Measurements from ENCODE around the gene AGPAT3.

Gene AGPAT3

DNA sequence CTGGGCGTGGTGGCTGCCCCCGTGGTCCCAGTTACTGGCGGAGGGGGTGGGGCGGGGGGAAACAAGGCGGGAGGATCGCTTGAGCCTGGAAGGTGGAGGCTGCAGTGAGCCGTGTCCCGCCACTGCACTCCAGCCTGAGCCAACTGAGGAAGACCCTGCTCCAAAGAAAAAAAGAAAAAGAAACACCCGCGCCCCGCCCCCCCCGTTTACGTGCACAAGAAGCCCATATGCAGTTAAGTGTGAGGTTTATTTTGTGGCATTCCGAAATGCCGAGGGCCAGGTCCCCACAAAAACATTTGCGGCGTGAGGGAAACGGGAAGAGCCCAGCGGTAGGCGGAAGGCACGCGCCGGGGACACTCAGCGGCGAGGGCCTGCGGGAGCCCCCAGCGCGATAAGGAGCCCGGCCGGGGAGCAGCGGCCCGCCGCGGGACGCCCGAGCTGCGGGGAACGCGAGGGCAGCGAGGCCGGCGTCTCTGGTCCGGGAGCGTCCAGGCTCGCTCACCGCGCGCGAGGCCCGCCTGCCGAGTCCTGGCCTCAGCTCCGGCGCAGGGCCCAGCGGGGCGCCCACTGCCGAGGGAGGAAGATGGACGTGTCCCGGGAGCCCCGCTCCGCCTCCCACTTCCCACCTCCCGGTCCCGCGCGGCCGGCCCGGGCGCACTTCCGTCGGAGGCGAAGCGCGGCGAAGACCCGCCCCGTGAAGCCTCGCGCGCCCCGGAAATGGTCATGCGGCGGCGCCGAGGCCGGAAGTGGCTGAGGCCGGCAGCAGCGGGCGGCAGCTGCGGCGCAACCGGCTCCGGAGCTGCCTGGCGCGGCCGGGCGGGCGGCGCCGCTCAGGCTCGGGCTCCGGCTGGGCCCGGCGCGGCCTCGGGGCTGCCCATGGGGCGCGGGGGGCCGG, 146.8 kb downstream of the AGPAT3 start, which contains the start of gene TRAPPC10 (continued):
- TF ChIP-seq ZNF114 (tag by site-specific recombination; IDR thresholded peaks at IDR 0.05) (no peak), ZNF292 (tag by site-specific recombination; IDR thresholded peaks at IDR 0.05; ENCODE audit: borderline replicate concordance, low read depth) (0 out of 2 replicates have a peak, but pooled peaks have one; percentile 9), ZFHX2 (tag by site-specific recombination; conservative IDR thresholded peaks at IDR 0.05) (peak; percentile 52), ZNF785 (tag by site-specific recombination; IDR thresholded peaks at IDR 0.05) (no peak), KLF1 (tag by site-specific recombination; IDR thresholded peaks at IDR 0.05) (no peak), MZF1 (tag by site-specific recombination; IDR thresholded peaks at IDR 0.05; ENCODE audit: borderline replicate concordance) (no peak), PRDM6 (tag by site-specific recombination; IDR thresholded peaks at IDR 0.05) (no peak), ZNF2 (tag by site-specific recombination; IDR thresholded peaks at IDR 0.05) (no peak), ZNF624 (tag by site-specific recombination; IDR thresholded peaks at IDR 0.05) (no peak), ZNF18 (tag by site-specific recombination; IDR thresholded peaks at IDR 0.05) (peak; percentile 81), ZNF596 (tag by site-specific recombination; IDR thresholded peaks at IDR 0.05) (peak; percentile 57; the same call in 1 of the 2 replicates)
- TF ChIP-seq, protein P1, sequence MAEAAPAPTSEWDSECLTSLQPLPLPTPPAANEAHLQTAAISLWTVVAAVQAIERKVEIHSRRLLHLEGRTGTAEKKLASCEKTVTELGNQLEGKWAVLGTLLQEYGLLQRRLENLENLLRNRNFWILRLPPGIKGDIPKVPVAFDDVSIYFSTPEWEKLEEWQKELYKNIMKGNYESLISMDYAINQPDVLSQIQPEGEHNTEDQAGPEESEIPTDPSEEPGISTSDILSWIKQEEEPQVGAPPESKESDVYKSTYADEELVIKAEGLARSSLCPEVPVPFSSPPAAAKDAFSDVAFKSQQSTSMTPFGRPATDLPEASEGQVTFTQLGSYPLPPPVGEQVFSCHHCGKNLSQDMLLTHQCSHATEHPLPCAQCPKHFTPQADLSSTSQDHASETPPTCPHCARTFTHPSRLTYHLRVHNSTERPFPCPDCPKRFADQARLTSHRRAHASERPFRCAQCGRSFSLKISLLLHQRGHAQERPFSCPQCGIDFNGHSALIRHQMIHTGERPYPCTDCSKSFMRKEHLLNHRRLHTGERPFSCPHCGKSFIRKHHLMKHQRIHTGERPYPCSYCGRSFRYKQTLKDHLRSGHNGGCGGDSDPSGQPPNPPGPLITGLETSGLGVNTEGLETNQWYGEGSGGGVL (tag by site-specific recombination; IDR thresholded peaks at IDR 0.05) = peak; percentile 30

- Histone ChIP-seq H3K9me3 (ENCODE audit: control insufficient read depth, insufficient read depth, low read depth, low read length) (no peaks in the 10 kb centered on the region), H3K27ac (ENCODE audit: extremely low read depth, low read depth, low read length) (peak overlapping the region; percentile 97), H3K4me3 (ENCODE audit: low read depth, low read length) (peak overlapping the region; percentile 81), H3K4me1 (ENCODE audit: control insufficient read depth, insufficient read depth, low read length) (peaks cover 34% of the 10 kb centered on the region), H3K36me3 (ENCODE audit: control insufficient read depth in 2 of 2, insufficient read depth in 1 of 2, low read length in 2 of 2) (no peaks in the 10 kb centered on the region)
- POLR2A ChIA-PET = interaction anchor here (0.8 to 2.2 kb wide), 4 partner anchors 9 to 128 kb away, joined by 3 to 6 read pairs (median 4); no protein-coding TSS in a partner anchor
- CTCF ChIA-PET = interaction anchor here (0.8 to 1.2 kb wide), 4 partner anchors 12 to 285 kb away, joined by 3 to 6 read pairs (median 4); no protein-coding TSS in a partner anchor
- TF ChIP-seq, protein P2, sequence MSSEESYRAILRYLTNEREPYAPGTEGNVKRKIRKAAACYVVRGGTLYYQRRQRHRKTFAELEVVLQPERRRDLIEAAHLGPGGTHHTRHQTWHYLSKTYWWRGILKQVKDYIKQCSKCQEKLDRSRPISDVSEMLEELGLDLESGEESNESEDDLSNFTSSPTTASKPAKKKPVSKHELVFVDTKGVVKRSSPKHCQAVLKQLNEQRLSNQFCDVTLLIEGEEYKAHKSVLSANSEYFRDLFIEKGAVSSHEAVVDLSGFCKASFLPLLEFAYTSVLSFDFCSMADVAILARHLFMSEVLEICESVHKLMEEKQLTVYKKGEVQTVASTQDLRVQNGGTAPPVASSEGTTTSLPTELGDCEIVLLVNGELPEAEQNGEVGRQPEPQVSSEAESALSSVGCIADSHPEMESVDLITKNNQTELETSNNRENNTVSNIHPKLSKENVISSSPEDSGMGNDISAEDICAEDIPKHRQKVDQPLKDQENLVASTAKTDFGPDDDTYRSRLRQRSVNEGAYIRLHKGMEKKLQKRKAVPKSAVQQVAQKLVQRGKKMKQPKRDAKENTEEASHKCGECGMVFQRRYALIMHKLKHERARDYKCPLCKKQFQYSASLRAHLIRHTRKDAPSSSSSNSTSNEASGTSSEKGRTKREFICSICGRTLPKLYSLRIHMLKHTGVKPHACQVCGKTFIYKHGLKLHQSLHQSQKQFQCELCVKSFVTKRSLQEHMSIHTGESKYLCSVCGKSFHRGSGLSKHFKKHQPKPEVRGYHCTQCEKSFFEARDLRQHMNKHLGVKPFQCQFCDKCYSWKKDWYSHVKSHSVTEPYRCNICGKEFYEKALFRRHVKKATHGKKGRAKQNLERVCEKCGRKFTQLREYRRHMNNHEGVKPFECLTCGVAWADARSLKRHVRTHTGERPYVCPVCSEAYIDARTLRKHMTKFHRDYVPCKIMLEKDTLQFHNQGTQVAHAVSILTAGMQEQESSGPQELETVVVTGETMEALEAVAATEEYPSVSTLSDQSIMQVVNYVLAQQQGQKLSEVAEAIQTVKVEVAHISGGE (tag by site-specific recombination; conservative IDR thresholded peaks at IDR 0.05; ENCODE audit: low read depth) = peak; percentile 95
- no peak for TF ChIP-seq ZNF501 (tag by site-specific recombination; IDR thresholded peaks at IDR 0.05)
- no peak for TF ChIP-seq ZNF16 (tag by site-specific recombination; IDR thresholded peaks at IDR 0.05; ENCODE audit: low read depth)
- no peak for TF ChIP-seq ZNF707 (tag by site-specific recombination; IDR thresholded peaks at IDR 0.05)
- TF ChIP-seq ZNF830 (tag by site-specific recombination; IDR thresholded peaks at IDR 0.05; ENCODE audit: low read depth) = no peak
- no peak for TF ChIP-seq ZNF169 (tag by site-specific recombination; IDR thresholded peaks at IDR 0.05)
- TF ChIP-seq PRDM6 (tag by site-specific recombination; IDR thresholded peaks at IDR 0.05) = no peak
- TF ChIP-seq ZNF302 (tag by site-specific recombination; IDR thresholded peaks at IDR 0.05; ENCODE audit: low read depth) = no peak
- TF ChIP-seq ZNF10 (tag by site-specific recombination; IDR thresholded peaks at IDR 0.05) = 0 out of 2 replicates have a peak, but pooled peaks have one; percentile 19
- no peak for TF ChIP-seq SCRT2 (tag by site-specific recombination; IDR thresholded peaks at IDR 0.05)
- TF ChIP-seq ZNF112 (tag by site-specific recombination; IDR thresholded peaks at IDR 0.05) = no peak
- TF ChIP-seq KLF9 (tag by site-specific recombination; IDR thresholded peaks at IDR 0.05; ENCODE audit: low read depth) = peak; percentile 63
These were observed 147.7 kb downstream of the AGPAT3 start for GRCh38 chr21:44012474-44013379.
